H1 (cell line): ENCODE results near the gene HIVEP3.
"Not testable (repeated sequence)": the region's sequence is repeated elsewhere in the genome, so short reads cannot be mapped to it uniquely, and the experiment has no call there.

Source experiments
- CREB1 ChIP-seq: IDR thresholded peaks from 2 replicates; pipeline ENCODE4 v1.6.1; 2012; ENCODE audit warnings: inconsistent platforms
- EZH2 ChIP-seq: fragments of 200-600 bp; sonication (generic); IDR thresholded peaks from 2 replicates; pipeline ENCODE4 v1.7.1; 2012; ENCODE audit warnings: low read depth, mild to moderate bottlenecking, moderate library complexity, low read length, inconsistent platforms; ENCODE audit not compliant: severe bottlenecking
- POLR2AphosphoS5 ChIP-seq: IDR thresholded peaks from 2 replicates; pipeline ENCODE4 v1.6.1; 2011; ENCODE audit warnings: low read depth, low read length
- TF ChIP-seq, protein P1 (sequence below), 3 experiments: IDR thresholded peaks; 1 replicate in 2 of 3; 2 replicates in 1 of 3; pipeline versions ENCODE4 v1.5.1 to v1.6.1; 2011; ENCODE audit warnings: low read length in 3 of 3, mild to moderate bottlenecking in 3 of 3, inconsistent platforms in 2 of 3, low read depth in 1 of 3, moderate library complexity in 1 of 3; ENCODE audit not compliant: insufficient read depth in 1 of 3; ENCODE audit errors: control extremely low read depth in 1 of 3

DNA sequence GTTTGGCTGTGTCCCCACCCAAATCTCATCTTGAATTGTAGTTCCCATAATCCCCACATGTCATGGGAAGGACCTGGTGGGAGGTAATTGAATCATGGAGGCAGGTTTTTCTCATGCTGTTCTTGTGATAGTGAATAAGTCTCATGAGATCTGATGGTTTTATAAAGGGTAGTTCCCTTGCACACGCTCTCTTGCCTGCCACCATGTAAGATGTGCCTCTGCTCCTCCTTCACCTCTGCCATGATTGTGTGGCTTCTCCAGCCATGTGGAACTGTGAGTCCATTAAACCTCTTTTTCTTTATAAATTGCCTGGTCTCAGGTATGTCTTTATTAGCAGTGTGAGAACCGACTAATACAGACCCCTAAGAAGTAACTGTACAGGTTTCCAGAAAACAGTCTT is 2.5 kb upstream of the HIVEP3 start:
- TF ChIP-seq CREB1, EZH2, POLR2AphosphoS5: not testable (repeated sequence)
- TF ChIP-seq, protein P1, sequence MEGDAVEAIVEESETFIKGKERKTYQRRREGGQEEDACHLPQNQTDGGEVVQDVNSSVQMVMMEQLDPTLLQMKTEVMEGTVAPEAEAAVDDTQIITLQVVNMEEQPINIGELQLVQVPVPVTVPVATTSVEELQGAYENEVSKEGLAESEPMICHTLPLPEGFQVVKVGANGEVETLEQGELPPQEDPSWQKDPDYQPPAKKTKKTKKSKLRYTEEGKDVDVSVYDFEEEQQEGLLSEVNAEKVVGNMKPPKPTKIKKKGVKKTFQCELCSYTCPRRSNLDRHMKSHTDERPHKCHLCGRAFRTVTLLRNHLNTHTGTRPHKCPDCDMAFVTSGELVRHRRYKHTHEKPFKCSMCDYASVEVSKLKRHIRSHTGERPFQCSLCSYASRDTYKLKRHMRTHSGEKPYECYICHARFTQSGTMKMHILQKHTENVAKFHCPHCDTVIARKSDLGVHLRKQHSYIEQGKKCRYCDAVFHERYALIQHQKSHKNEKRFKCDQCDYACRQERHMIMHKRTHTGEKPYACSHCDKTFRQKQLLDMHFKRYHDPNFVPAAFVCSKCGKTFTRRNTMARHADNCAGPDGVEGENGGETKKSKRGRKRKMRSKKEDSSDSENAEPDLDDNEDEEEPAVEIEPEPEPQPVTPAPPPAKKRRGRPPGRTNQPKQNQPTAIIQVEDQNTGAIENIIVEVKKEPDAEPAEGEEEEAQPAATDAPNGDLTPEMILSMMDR (IDR thresholded peaks at IDR 0.05; ENCODE audit: control extremely low read depth in 1 of 3, insufficient read depth in 1 of 3, low read depth in 1 of 3, low read length in 3 of 3) = not testable (repeated sequence)
